ENCODE results near the gene ZNF655.
"Not testable (repeated sequence)": the region's sequence is repeated elsewhere in the genome, so short reads cannot be mapped to it uniquely, and the experiment has no call there.

Gene ZNF655

DNA sequence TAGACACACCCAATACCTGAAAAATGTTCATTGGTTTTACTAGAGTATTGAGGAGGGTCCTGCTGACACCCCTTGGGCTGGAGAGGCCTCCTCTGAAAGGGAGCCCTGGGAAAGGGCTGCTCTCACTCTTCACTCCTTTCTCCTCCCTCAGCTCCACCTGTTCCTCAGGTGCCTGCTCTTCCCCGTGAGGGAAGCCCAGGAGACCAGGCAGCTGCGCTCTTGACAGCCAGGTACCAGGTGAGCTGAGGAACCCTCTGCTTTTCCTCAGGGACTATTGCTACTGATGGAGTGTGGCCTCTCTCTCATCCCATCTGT lies 3.3 kb downstream of the ZNF655 start:
- Histone ChIP-seq H3K27ac (ENCODE audit: low read length) (no peak overlapping the region), H3K9ac (ENCODE audit: low read length) (no peak overlapping the region), H3K36me3 (ENCODE audit: control insufficient read depth, low read depth, low read length) (peaks cover 59% of the 10 kb centered on the region), H3K9me3 (ENCODE audit: control insufficient read depth, low read depth, low read length) (no peaks in the 10 kb centered on the region), H3K4me3 (ENCODE audit: low read length) (no peak overlapping the region), H3K27me3 (ENCODE audit: control insufficient read depth, insufficient read depth, low read length) (no peaks in the 10 kb centered on the region), H3K4me1 (ENCODE audit: control insufficient read depth, low read depth, low read length) (no peaks in the 10 kb centered on the region)

DNA sequence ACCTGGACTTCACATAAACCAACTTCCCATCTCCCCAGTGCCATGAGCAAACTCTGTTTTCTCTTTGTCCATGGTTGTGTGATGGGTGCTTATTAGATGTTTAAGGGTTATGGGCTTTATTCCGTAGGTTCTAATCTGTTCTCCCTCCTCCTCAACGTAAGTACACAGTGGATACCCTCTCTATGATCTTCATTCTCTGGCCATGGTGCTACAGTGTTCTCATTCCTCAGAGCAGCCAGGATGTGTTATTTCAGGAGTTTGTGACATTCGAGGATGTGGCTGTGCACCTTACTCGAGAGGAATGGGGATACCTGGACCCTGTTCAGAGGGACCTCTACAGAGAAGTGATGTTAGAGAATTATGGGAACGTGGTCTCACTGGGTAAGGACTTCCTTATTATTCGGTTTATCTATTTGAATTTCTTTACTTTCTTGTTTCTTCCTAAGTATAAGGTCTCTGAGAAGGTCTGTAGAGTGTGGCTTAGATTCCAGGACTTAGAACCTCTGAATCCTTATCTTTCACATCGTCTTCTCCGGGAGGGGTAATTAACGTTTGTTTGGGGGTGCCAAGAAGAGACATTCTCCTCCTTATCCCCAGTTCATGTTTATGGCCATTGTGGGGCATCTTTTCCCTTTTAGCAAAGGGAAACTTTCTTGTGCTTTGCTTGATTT lies 3.8 kb downstream of the ZNF655 start:
- Histone ChIP-seq H3K4me1 (ENCODE audit: control insufficient read depth, low read depth, low read length) (no peaks in the 10 kb centered on the region), H3K9me3 (ENCODE audit: control insufficient read depth, low read depth, low read length) (no peaks in the 10 kb centered on the region), H3K9ac (ENCODE audit: low read length) (no peak overlapping the region), H3K27ac (ENCODE audit: low read length) (no peak overlapping the region), H3K27me3 (ENCODE audit: control insufficient read depth, insufficient read depth, low read length) (no peaks in the 10 kb centered on the region), H3K36me3 (ENCODE audit: control insufficient read depth, low read depth, low read length) (peaks cover 59% of the 10 kb centered on the region), H3K4me3 (ENCODE audit: low read length) (no peak overlapping the region)

DNA sequence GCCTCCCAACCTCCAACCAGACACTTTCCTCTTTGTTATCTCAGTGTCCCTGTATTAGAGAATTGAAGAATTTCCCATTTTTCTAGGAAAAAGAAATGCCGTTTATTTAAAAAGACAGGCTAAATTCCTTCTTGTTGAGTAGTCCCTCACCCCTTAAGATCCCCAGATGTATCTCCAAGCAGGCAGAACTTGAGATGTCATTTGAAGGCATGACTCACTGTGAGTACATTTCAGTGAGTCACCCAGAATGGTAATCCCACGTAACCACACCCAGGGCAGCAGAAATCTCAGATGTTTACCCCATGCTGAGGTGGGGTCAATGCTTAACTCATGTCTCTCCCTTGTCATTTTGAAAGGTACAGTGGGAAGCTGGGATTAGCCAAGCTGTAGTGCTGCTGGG lies 4.4 kb downstream of the ZNF655 start:
- no peaks in the 10 kb centered on the region for H3K4me1 ChIP-seq (ENCODE audit: control insufficient read depth, low read depth, low read length)
- peaks cover 59% of the 10 kb centered on the region for H3K36me3 ChIP-seq (ENCODE audit: control insufficient read depth, low read depth, low read length)
- H3K27me3 ChIP-seq (ENCODE audit: control insufficient read depth, insufficient read depth, low read length), result no peaks in the 10 kb centered on the region
- no peak overlapping the region for H3K27ac ChIP-seq (ENCODE audit: low read length)
- no peak overlapping the region for H3K4me3 ChIP-seq (ENCODE audit: low read length)
- no peak overlapping the region for H3K9ac ChIP-seq (ENCODE audit: low read length)
- no peaks in the 10 kb centered on the region for H3K9me3 ChIP-seq (ENCODE audit: control insufficient read depth, low read depth, low read length)

DNA sequence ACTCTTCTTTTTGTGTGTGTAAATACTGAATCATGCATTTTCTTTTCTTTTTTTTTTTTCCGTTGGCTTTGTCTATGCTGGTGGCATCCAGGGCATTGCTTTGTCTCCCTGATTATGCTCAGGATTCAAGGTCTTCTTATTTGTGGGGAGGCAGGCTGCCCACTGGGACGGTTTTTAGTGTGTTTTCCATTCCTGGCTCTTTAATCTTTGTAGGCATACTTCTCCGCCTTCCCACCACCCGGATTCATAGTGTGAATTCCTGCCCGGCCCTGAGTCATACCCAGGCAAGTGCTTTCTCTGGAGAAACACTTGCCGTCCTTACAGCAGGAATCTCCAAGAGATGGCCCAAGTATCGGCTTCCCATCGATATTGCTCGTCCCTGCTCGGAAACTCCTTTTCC lies 5.2 kb downstream of the ZNF655 start:
- H3K9me3 ChIP-seq (ENCODE audit: control insufficient read depth, low read depth, low read length), result no peaks in the 10 kb centered on the region
- H3K4me3 ChIP-seq (ENCODE audit: low read length), result no peak overlapping the region
- no peak overlapping the region for H3K9ac ChIP-seq (ENCODE audit: low read length)
- no peak overlapping the region for H3K27ac ChIP-seq (ENCODE audit: low read length)
- H3K4me1 ChIP-seq (ENCODE audit: control insufficient read depth, low read depth, low read length), result no peaks in the 10 kb centered on the region
- peaks cover 59% of the 10 kb centered on the region for H3K36me3 ChIP-seq (ENCODE audit: control insufficient read depth, low read depth, low read length)
- no peaks in the 10 kb centered on the region for H3K27me3 ChIP-seq (ENCODE audit: control insufficient read depth, insufficient read depth, low read length)

DNA sequence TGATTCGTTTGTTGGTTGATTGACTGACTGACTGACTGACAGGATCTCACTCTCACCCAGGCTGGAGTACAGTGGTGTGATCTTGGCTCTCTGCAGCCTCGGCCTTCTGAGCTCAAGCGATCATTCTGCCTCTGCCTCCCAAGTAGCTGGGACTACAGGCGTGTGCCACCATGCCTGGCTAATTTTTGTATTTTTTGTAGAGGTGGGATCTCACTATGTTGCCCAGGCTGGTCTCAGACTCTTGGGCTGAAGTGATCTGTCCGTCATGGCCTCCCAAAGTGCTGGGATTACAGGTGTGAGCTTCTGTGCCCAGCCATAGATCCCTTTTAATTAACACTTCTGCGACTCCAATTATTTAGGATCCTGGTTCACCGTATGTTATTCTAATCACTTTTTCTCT lies 10.3 kb downstream of the ZNF655 start:
- peaks cover 59% of the 10 kb centered on the region for H3K36me3 ChIP-seq (ENCODE audit: control insufficient read depth, low read depth, low read length)
- H3K9me3 ChIP-seq (ENCODE audit: control insufficient read depth, low read depth, low read length); H3K9ac ChIP-seq (ENCODE audit: low read length); H3K27me3 ChIP-seq (ENCODE audit: control insufficient read depth, insufficient read depth, low read length); H3K4me1 ChIP-seq (ENCODE audit: control insufficient read depth, low read depth, low read length); H3K27ac ChIP-seq (ENCODE audit: low read length); H3K4me3 ChIP-seq (ENCODE audit: low read length): not testable (repeated sequence)

DNA sequence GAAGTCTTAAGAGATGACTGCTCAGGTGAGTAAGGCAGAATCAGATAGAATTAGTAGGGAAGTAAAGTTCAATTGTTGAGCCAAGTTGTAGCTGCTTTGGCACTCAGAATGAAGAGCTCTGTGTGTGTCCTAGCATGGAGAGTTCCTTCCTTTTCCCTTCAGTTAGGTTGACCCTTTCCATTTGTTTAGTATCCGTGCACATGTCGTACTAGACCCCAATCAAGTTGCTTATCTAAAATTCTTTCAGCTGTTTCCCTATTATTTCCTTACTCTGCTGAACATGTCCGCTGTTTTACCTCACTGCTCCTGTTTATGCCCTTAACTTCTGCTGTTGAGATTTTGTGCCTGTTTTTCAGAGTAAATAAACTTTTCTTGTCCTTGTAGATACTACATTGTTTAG lies 13.3 kb downstream of the ZNF655 start:
- H3K27me3 ChIP-seq (ENCODE audit: control insufficient read depth, insufficient read depth, low read length), result no peaks in the 10 kb centered on the region
- H3K9me3 ChIP-seq (ENCODE audit: control insufficient read depth, low read depth, low read length), result no peaks in the 10 kb centered on the region
- no peak overlapping the region for H3K9ac ChIP-seq (ENCODE audit: low read length)
- no peak overlapping the region for H3K4me3 ChIP-seq (ENCODE audit: low read length)
- peaks cover 35% of the 10 kb centered on the region for H3K36me3 ChIP-seq (ENCODE audit: control insufficient read depth, low read depth, low read length)
- H3K4me1 ChIP-seq (ENCODE audit: control insufficient read depth, low read depth, low read length), result peaks cover 18% of the 10 kb centered on the region
- H3K27ac ChIP-seq (ENCODE audit: low read length), result no peak overlapping the region

DNA sequence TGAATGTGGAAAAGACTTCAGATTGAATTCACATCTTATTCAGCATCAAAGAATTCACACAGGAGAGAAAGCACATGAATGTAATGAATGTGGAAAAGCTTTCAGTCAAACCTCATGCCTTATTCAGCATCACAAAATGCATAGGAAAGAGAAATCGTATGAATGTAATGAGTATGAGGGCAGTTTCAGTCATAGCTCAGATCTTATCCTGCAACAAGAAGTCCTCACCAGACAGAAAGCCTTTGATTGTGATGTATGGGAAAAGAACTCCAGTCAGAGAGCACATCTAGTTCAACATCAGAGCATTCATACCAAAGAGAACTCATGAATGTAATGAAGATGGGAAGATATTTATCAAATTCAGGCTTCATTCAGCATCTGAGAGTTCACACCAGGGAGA lies 14.8 kb downstream of the ZNF655 start:
- H3K9me3 ChIP-seq (ENCODE audit: control insufficient read depth, low read depth, low read length), result no peaks in the 10 kb centered on the region
- H3K4me1 ChIP-seq (ENCODE audit: control insufficient read depth, low read depth, low read length), result peaks cover 18% of the 10 kb centered on the region
- H3K27ac ChIP-seq (ENCODE audit: low read length), result no peak overlapping the region
- H3K36me3 ChIP-seq (ENCODE audit: control insufficient read depth, low read depth, low read length), result peaks cover 35% of the 10 kb centered on the region
- no peaks in the 10 kb centered on the region for H3K27me3 ChIP-seq (ENCODE audit: control insufficient read depth, insufficient read depth, low read length)
- no peak overlapping the region for H3K4me3 ChIP-seq (ENCODE audit: low read length)
- H3K9ac ChIP-seq (ENCODE audit: low read length), result no peak overlapping the region

DNA sequence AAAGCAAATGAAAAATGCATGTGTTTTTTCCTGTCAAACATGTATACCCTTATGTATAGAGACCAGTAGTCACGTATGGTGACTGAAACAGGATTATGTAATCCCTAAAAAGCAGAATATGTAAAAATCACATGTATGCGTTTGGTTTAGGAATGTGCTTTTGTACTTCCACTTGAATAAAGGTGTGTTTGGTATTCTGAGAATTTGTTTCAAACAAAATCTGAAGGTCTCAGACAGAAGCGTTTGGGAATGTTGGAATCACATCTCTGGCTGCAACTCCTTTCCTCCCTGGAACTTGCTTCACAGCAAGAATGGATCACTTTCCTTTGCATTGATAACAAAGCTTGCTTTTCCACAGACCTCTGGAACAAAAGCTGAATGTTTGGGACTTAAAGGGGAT lies 17.8 kb downstream of the ZNF655 start:
- Histone ChIP-seq H3K9ac (ENCODE audit: low read length) (no peak overlapping the region), H3K9me3 (ENCODE audit: control insufficient read depth, low read depth, low read length) (no peaks in the 10 kb centered on the region), H3K4me1 (ENCODE audit: control insufficient read depth, low read depth, low read length) (peaks cover 22% of the 10 kb centered on the region), H3K27ac (ENCODE audit: low read length) (no peak overlapping the region), H3K27me3 (ENCODE audit: control insufficient read depth, insufficient read depth, low read length) (no peaks in the 10 kb centered on the region), H3K36me3 (ENCODE audit: control insufficient read depth, low read depth, low read length) (peaks cover 27% of the 10 kb centered on the region), H3K4me3 (ENCODE audit: low read length) (no peak overlapping the region)

DNA sequence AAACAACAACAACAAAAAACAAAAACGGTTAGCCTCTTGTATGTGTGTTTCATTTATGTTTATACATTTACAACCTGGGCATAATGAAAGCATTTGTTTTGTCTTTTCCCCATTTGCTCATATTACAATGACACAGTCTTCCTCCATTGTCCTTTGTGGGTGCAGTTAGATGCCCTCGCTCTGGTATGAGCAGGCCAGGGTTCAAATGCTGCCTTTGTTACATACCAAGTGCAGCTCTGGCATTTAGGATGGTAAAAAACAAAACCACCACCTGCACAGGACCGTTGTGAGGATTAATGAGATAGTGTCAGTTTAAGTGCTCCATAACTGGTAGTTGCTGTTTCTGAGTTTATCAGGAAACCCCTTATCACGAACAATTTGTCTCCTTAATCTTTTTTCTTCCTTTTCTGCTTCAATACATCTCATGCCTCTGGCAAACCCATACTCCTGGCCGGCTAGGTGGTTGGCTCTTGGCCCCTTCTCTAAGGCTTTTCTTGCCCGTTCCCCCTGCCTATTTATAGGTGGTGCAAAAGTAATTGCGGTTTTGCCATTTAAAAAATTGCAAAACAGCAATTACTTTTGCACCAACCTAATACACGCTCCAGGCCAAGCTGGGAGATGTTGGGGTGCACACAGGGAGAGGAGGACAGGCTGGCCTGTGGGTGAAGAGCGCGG lies 21.0 kb downstream of the ZNF655 start:
- Histone ChIP-seq H3K4me1 (ENCODE audit: control insufficient read depth, low read depth, low read length) (peaks cover 22% of the 10 kb centered on the region), H3K9me3 (ENCODE audit: control insufficient read depth, low read depth, low read length) (no peaks in the 10 kb centered on the region), H3K36me3 (ENCODE audit: control insufficient read depth, low read depth, low read length) (no peaks in the 10 kb centered on the region), H3K4me3 (ENCODE audit: low read length) (peak overlapping the region; percentile 77), H3K27ac (ENCODE audit: low read length) (no peak overlapping the region), H3K27me3 (ENCODE audit: control insufficient read depth, insufficient read depth, low read length) (no peaks in the 10 kb centered on the region), H3K9ac (ENCODE audit: low read length) (peak overlapping the region; percentile 79)

DNA sequence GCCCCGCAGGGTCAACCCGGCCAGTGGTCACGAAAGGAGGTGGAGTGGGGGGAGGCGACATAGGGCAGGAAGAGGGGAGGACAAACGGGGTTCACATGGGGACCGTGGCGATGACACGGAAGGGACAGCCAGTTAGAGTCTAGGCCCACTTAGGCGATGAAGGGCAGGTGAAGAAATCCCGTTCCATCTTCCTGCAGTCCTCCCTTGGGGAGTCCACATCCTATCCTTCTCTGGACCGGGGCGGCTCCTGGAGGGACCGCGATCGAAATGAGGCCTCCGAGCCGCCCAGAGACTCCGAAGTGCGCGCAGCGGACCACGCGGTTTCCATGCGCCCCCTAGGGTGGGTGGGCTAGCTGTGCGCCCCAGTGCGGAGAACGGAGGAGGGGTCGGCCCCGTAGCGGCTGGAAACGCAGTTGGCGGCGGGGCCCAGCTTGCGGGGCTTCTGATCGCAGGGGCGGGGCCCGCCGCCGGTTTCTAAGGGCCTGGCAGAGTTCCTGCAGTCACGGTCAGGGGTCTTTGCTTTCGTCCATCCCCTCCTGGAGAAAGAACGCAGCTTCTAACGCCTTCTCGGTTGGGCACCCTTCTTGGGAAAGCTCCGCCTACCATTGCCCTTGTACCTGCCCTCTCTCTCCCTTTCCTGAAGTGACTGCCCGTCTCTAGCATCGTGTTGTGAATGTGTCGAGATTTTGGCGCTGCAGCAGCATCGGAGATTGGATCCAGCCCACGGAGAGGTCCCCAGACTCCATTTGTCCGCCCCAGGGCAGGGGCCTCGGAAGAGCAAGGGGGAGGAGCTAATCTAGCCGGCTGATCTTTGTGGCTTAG lies 21.7 kb downstream of the ZNF655 start:
- H3K9ac ChIP-seq (ENCODE audit: low read length), result peak overlapping the region; percentile 79
- H3K4me3 ChIP-seq (ENCODE audit: low read length), result peak overlapping the region; percentile 77
- H3K9me3 ChIP-seq (ENCODE audit: control insufficient read depth, low read depth, low read length), result no peaks in the 10 kb centered on the region
- H3K4me1 ChIP-seq (ENCODE audit: control insufficient read depth, low read depth, low read length), result peaks cover 16% of the 10 kb centered on the region
- H3K36me3 ChIP-seq (ENCODE audit: control insufficient read depth, low read depth, low read length), result no peaks in the 10 kb centered on the region
- no peak overlapping the region for H3K27ac ChIP-seq (ENCODE audit: low read length)
- H3K27me3 ChIP-seq (ENCODE audit: control insufficient read depth, insufficient read depth, low read length), result no peaks in the 10 kb centered on the region

DNA sequence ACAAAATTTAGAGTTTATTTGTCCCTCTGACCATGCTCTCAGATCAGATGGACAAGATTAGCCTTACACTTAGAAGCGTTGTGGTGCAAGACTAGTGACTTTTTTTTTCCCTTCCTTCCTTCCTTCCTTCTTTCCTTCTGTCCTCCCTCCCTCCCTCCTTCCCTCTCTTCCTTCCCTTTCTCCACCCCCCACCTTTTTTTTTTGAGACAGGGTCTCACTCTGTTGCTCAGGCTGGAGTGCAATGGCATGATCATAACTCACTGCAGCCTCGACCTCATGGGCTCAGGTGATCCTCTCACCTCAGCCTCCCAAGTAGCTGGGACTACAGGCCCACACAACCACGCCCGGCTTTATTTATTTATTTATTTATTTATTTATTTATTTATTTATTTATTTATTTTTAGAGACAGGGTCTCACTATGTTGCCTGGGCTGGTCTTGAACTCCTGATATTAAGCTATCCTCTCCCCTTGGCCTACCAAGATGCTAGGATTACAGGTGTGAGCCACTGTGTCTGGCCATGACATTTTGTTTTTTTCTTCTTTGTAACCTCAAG lies 22.4 kb downstream of the ZNF655 start:
- not testable (repeated sequence) for H3K36me3 ChIP-seq (ENCODE audit: control insufficient read depth, low read depth, low read length); H3K27ac ChIP-seq (ENCODE audit: low read length); H3K9me3 ChIP-seq (ENCODE audit: control insufficient read depth, low read depth, low read length); H3K27me3 ChIP-seq (ENCODE audit: control insufficient read depth, insufficient read depth, low read length)
- Histone ChIP-seq H3K4me1 (ENCODE audit: control insufficient read depth, low read depth, low read length) (peaks cover 11% of the 10 kb centered on the region), H3K4me3 (ENCODE audit: low read length) (peak overlapping the region; percentile 77), H3K9ac (ENCODE audit: low read length) (peak overlapping the region; percentile 79)

Measured in iPS-18a (cell line).